ENCODE data around the gene OR6B3. TPM values are rescaled to one million over a fixed set of nuclear protein-coding genes. Genes with fewer than 3 reads are reported as not detected.

OR6B3 gene
- not detected for polyA plus RNA-seq

- Mint-ChIP-seq H3K27ac (no peak within 1 kb of the TSS), H3K36me3 (peaks cover 2% of the 10 kb centered on the region), H3K4me3 (no peak within 1 kb of the TSS), H3K27me3 (peaks cover 22% of the 10 kb centered on the region), H3K4me1 (peaks cover 0 to 4% (median 0%) of the 10 kb centered on the region in 3 donors), H3K9me3 (no peaks in the 10 kb centered on the region)
Observed at GRCh38 chr2:240053173-240054155, at the start of gene OR6B3. TSS of gene OR6B3 (minus strand) at chr2:240053521.

DNA sequence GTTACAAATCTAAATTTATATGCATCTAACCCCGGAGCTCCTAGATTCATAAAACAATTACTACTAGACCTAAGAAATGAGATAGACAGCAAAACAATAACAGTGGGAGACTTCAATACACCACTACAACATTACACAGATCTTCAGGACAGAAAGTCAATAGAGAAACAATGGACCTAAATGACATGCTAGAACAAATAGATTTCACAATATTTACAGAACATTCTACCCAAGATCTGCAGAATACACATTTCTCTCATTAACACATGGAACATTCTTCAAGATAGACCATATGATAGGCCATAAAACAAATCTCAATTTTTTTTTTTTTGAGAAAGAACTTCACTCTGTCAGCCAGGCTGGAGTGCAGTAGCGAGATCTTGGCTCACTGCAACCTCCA lies 45.0 kb upstream of the OR6B3 start:
- no peak overlapping the region for H3K4me3 Mint-ChIP-seq
- H3K9me3 Mint-ChIP-seq: peaks cover 4 to 17% (median 6%) of the 10 kb centered on the region in 3 donors
- H3K4me1 Mint-ChIP-seq: no peaks in the 10 kb centered on the region
- H3K27ac Mint-ChIP-seq: no peak overlapping the region
- H3K36me3 Mint-ChIP-seq: peaks cover 7% of the 10 kb centered on the region
- H3K27me3 Mint-ChIP-seq: peaks cover 44% of the 10 kb centered on the region

DNA sequence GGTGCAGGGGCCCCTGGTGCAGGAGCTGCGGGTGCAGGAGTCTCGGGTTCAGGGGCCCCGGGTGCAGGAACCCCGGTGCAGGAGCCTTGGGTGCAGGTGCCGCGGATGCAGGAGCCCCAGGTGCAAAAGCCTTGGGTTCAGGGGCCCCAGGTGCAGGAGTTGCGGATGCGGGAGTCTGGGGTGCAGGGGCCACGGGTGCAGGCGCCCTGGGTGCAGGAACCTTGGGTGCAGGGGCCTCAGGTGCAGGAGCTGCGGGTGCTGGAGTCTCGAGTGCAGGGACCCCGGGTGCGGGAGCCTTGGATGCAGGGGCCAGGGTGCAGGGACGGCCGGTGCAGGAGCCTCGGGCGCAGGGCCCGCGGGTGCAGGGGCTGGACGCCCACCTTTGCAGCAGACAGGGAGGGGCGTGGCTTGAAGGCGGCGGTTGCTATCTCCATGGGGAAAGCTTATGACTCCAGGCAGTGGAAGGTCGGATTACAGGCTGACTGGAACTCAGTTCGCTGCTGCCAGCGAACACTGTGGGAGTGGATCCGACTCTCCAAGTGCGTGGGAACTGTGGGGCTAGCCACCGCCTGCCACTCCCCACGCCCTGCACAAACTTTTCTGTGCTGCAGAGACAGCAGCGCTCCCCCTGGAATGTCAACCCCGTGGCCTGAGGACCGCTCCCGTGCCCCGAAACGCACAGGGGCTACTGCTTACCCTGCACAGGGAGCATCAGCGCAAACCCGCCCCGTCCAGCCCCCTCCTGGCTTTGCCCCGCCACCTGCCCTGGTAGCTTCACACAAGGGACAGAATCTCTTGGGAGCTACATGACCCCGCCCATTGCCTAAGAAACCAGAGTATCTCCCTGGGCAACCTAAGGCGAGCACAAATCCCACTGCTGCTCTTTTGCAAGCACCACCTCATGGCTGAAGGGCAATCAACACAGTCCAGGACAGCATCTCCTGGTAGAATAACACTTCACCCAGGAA lies 42.5 kb upstream of the OR6B3 start:
- H3K27ac Mint-ChIP-seq: no peak overlapping the region
- H3K36me3 Mint-ChIP-seq: peaks cover 7% of the 10 kb centered on the region
- peaks cover 6 to 32% (median 8%) of the 10 kb centered on the region in 3 donors for H3K9me3 Mint-ChIP-seq
- H3K27me3 Mint-ChIP-seq: peaks cover 47% of the 10 kb centered on the region
- H3K4me3 Mint-ChIP-seq: no peak overlapping the region
- H3K4me1 Mint-ChIP-seq: no peaks in the 10 kb centered on the region

DNA sequence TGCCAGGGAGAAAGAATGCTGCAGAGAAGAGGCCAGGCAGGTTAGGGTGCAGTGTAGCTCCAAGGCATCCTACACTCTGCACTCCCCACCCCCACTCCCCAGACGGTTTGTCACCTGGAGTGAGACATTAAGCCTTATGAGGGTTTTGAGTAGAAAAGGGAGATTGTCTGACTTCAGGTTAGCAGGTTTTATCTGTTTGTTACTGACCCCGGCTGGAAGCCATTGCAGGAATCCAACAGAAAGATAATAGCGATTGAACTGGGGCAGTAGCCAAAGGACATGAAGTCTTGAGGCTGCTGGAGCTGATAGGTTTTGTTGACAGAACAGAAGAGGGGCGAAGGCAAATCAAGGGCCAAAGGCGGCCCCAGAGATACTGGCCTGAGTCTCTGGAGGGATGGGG lies 36.0 kb upstream of the OR6B3 start:
- H3K4me1 Mint-ChIP-seq: no peaks in the 10 kb centered on the region
- peaks cover 2% of the 10 kb centered on the region for H3K36me3 Mint-ChIP-seq
- H3K27me3 Mint-ChIP-seq: peaks cover 11% of the 10 kb centered on the region
- H3K4me3 Mint-ChIP-seq: no peak overlapping the region
- no peak overlapping the region for H3K27ac Mint-ChIP-seq
- peaks cover 4 to 34% (median 18%) of the 10 kb centered on the region in 3 donors for H3K9me3 Mint-ChIP-seq

DNA sequence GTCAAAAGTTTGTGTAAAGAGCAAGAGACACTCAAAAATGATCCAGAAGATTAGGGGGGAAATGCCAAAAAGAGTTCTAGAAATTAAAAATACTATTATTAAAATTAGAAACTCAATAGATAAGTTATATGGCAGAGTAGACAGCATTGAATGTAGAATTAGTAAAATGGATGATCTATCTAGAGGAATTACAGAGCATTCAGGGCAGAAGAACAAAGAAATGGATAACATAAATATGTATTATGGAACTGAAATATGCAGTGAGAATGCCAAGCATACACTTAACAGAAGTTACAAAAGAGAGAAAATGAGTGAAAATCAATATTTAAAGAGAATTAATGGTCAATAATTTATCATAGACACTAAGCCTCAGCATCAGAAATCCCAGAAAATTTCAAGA lies 33.2 kb upstream of the OR6B3 start:
- Mint-ChIP-seq H3K27me3 (no peaks in the 10 kb centered on the region), H3K27ac (no peak overlapping the region), H3K9me3 (peaks cover 4 to 24% (median 16%) of the 10 kb centered on the region in 3 donors), H3K4me3 (no peak overlapping the region), H3K4me1 (no peaks in the 10 kb centered on the region), H3K36me3 (peaks cover 2% of the 10 kb centered on the region)

- Mint-ChIP-seq H3K4me1 (no peaks in the 10 kb centered on the region), H3K27me3 (peaks cover 2% of the 10 kb centered on the region), H3K27ac (no peak overlapping the region), H3K36me3 (peaks cover 2% of the 10 kb centered on the region), H3K9me3 (peaks cover 5 to 25% (median 18%) of the 10 kb centered on the region in 3 donors), H3K4me3 (no peak overlapping the region)
Observed at GRCh38 chr2:240078631-240079030, 25.3 kb upstream of the OR6B3 start.

- H3K27me3 Mint-ChIP-seq: peaks cover 4% of the 10 kb centered on the region
Observed at GRCh38 chr2:240077442-240077841, 24.1 kb upstream of the OR6B3 start.

DNA sequence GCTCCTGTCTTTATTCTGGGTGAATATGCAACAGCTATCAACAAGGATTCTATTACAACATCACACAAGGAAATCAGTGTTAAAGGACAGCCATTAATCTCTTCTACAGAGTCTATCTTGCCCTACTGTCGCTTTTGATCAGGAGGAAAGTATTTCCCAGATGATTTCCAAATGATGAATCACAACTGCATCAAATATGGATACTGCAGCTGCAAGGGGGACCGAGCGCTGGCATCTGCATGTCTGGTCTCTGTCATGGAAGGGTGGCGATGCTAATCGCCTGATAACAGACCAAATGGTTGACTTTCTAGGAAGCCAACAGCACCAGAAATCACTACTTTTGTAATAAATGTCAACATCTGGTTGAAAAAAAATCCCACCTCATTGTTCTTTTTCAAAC lies 21.2 kb upstream of the OR6B3 start:
- peaks cover 6 to 25% (median 17%) of the 10 kb centered on the region in 3 donors for H3K9me3 Mint-ChIP-seq
- no peak overlapping the region for H3K27ac Mint-ChIP-seq
- peaks cover 4% of the 10 kb centered on the region for H3K27me3 Mint-ChIP-seq
- H3K36me3 Mint-ChIP-seq: peaks cover 2% of the 10 kb centered on the region
- H3K4me1 Mint-ChIP-seq: no peaks in the 10 kb centered on the region
- H3K4me3 Mint-ChIP-seq: no peak overlapping the region

More at GRCh38 chr2:240077442-240077841, 24.1 kb upstream of the OR6B3 start:
- H3K36me3 Mint-ChIP-seq: peaks cover 2% of the 10 kb centered on the region
- peaks cover 5 to 25% (median 18%) of the 10 kb centered on the region in 3 donors for H3K9me3 Mint-ChIP-seq
- no peaks in the 10 kb centered on the region for H3K4me1 Mint-ChIP-seq
- H3K27ac Mint-ChIP-seq: no peak overlapping the region
- H3K4me3 Mint-ChIP-seq: no peak overlapping the region

DNA sequence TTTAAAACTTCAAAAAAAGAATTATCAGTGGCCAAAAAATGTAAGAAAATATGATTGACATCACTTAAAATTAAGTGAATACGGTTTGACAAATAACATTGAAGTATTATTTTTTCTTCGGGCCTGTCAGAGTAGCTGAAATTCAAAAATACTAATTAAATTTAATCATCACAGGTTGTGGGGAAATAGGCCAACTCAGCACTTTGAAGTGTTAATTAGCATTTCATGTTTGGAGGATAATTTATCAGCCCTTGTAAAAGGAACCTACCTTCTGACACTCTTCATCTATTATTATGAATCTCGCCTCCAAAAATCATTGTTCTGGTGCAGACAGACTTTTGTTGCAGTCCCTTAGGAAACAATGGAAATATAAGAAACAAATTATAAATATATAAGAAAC lies 17.6 kb upstream of the OR6B3 start:
- H3K4me1 Mint-ChIP-seq: no peaks in the 10 kb centered on the region
- H3K27me3 Mint-ChIP-seq: peaks cover 9% of the 10 kb centered on the region
- H3K9me3 Mint-ChIP-seq: peaks cover 1 to 16% (median 5%) of the 10 kb centered on the region in 3 donors
- H3K4me3 Mint-ChIP-seq: no peak overlapping the region
- no peaks in the 10 kb centered on the region for H3K36me3 Mint-ChIP-seq
- H3K27ac Mint-ChIP-seq: no peak overlapping the region

GRCh38 chr2:240069829-240070228 lies 16.5 kb upstream of the OR6B3 start:
- Mint-ChIP-seq H3K27me3 (peaks cover 7% of the 10 kb centered on the region), H3K27ac (no peak overlapping the region), H3K9me3 (peaks cover 1 to 13% (median 1%) of the 10 kb centered on the region in 3 donors), H3K4me1 (no peaks in the 10 kb centered on the region), H3K4me3 (no peak overlapping the region), H3K36me3 (no peaks in the 10 kb centered on the region)

DNA sequence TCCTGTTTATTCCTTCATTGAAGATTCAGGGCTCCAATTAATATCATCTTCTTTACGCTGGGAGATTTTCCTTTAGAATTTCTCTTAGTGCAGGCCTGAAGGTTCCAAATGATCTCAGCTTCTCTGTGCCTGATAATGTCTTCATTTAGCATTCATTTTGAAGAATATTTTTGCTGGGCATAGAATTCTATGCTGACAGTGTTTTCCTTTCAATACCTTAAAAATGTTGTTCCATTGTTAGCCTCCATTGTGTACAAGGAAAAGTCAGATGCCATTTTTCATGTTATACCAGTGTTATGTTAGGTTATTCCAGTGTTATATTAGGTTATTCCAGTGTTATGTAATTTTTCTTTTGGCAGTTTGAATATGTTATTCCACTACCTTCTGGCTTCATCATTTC lies 14.9 kb upstream of the OR6B3 start:
- Mint-ChIP-seq H3K4me3 (no peak overlapping the region), H3K36me3 (no peaks in the 10 kb centered on the region), H3K27me3 (peaks cover 7% of the 10 kb centered on the region)

GRCh38 chr2:240066489-240066888 lies 13.2 kb upstream of the OR6B3 start:
- Mint-ChIP-seq H3K4me3 (no peak overlapping the region), H3K4me1 (no peaks in the 10 kb centered on the region), H3K36me3 (no peaks in the 10 kb centered on the region), H3K9me3 (peaks cover 1 to 13% (median 1%) of the 10 kb centered on the region in 3 donors), H3K27ac (no peak overlapping the region), H3K27me3 (peaks cover 5% of the 10 kb centered on the region)

More for the DNA sequence above, 14.9 kb upstream of the OR6B3 start:
- peaks cover 1 to 13% (median 1%) of the 10 kb centered on the region in 3 donors for H3K9me3 Mint-ChIP-seq
- H3K4me1 Mint-ChIP-seq: no peaks in the 10 kb centered on the region
- H3K27ac Mint-ChIP-seq: no peak overlapping the region

GRCh38 chr2:240064898-240065297 lies 11.6 kb upstream of the OR6B3 start:
- no peaks in the 10 kb centered on the region for H3K36me3 Mint-ChIP-seq
- H3K27me3 Mint-ChIP-seq: peaks cover 5% of the 10 kb centered on the region
- H3K4me3 Mint-ChIP-seq: no peak overlapping the region
- H3K9me3 Mint-ChIP-seq: peaks cover 1 to 13% (median 1%) of the 10 kb centered on the region in 3 donors
- no peak overlapping the region for H3K27ac Mint-ChIP-seq
- no peaks in the 10 kb centered on the region for H3K4me1 Mint-ChIP-seq

GRCh38 chr2:240060977-240061591 lies 7.8 kb upstream of the OR6B3 start:
- no peaks in the 10 kb centered on the region for H3K4me1 Mint-ChIP-seq
- no peaks in the 10 kb centered on the region for H3K9me3 Mint-ChIP-seq
- no peak overlapping the region for H3K4me3 Mint-ChIP-seq
- peaks cover 11% of the 10 kb centered on the region for H3K27me3 Mint-ChIP-seq
- no peaks in the 10 kb centered on the region for H3K36me3 Mint-ChIP-seq
- no peak overlapping the region for H3K27ac Mint-ChIP-seq

All from IgD-negative memory B cell (primary cell).